HepG2 (cell line): ENCODE data around the gene ELP2.

Experiments used
- EEA1 ChIP-seq: sonication (generic); formaldehyde crosslinking; IDR thresholded peaks from 2 replicates; pipeline ENCODE4 v1.5.1; 2020; ENCODE audit warnings: mild to moderate bottlenecking, missing genetic modification reagents, borderline replicate concordance
- EP300 ChIP-seq, 3 experiments: sonication (generic) in 1 of 3; formaldehyde crosslinking in 1 of 3; IDR thresholded peaks; 2 replicates each; pipeline versions ENCODE4 v1.5.1 to v1.6.1; 2011 to 2020; ENCODE audit warnings: low read depth in 2 of 3, low read length in 2 of 3, borderline replicate concordance in 1 of 3, improper control_type of control experiment in 1 of 3, mild to moderate bottlenecking in 1 of 3, missing genetic modification reagents in 1 of 3, moderate library complexity in 1 of 3
- ISX ChIP-seq: sonication (generic); formaldehyde crosslinking; conservative IDR thresholded peaks from 2 replicates; pipeline ENCODE4 v1.5.0; 2020; ENCODE audit warnings: missing genetic modification reagents
- POLR2A ChIP-seq, 2 experiments: IDR thresholded peaks; 2 replicates each; pipeline ENCODE4 v1.6.1; 2011; ENCODE audit warnings: low read depth in 2 of 2, low read length in 2 of 2, mild to moderate bottlenecking in 1 of 2, moderate library complexity in 1 of 2; ENCODE audit not compliant: insufficient read depth in 1 of 2
- POLR2G ChIP-seq: fragments of 200-400 bp; formaldehyde crosslinking; IDR thresholded peaks from 2 replicates; pipeline ENCODE4 v1.6.1; 2018; ENCODE audit warnings: mild to moderate bottlenecking, low read depth, low read length, moderate library complexity
- ZKSCAN5 ChIP-seq: sonication (generic); formaldehyde crosslinking; IDR thresholded peaks from 2 replicates; pipeline ENCODE4 v1.5.1; 2020; ENCODE audit warnings: mild to moderate bottlenecking, missing genetic modification reagents
- TF ChIP-seq, protein P1 (sequence below): sonication (generic); formaldehyde crosslinking; IDR thresholded peaks from 2 replicates; pipeline ENCODE4 v1.5.0; 2020; ENCODE audit warnings: mild to moderate bottlenecking, missing genetic modification reagents, moderate library complexity
- TF ChIP-seq, protein P2 (sequence below): fragments of 450-650 bp; IDR thresholded peaks from 2 replicates; pipeline ENCODE4 v1.6.1; 2016

DNA sequence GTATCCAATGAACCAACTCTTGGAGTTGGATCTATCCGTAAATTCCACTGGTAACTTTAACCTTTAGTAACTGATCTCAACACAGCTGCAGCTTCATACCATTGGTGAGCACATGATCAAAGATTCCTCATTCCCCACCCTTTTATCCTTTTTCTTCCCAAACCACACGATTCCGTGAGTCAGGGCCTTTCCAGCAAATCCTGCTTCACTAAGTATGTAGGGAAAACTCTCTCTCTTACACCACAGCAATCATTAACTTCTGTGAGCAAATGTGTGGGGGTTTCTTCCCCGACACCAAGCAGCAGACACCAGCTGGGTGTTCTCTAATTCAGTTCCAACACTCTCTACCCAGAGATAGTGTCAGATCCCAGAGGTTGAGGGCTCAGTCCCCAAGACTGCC, 23.5 kb downstream of the ELP2 start:
- TF ChIP-seq, protein P1, sequence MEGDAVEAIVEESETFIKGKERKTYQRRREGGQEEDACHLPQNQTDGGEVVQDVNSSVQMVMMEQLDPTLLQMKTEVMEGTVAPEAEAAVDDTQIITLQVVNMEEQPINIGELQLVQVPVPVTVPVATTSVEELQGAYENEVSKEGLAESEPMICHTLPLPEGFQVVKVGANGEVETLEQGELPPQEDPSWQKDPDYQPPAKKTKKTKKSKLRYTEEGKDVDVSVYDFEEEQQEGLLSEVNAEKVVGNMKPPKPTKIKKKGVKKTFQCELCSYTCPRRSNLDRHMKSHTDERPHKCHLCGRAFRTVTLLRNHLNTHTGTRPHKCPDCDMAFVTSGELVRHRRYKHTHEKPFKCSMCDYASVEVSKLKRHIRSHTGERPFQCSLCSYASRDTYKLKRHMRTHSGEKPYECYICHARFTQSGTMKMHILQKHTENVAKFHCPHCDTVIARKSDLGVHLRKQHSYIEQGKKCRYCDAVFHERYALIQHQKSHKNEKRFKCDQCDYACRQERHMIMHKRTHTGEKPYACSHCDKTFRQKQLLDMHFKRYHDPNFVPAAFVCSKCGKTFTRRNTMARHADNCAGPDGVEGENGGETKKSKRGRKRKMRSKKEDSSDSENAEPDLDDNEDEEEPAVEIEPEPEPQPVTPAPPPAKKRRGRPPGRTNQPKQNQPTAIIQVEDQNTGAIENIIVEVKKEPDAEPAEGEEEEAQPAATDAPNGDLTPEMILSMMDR (CRISPR knock-in tag), result no peak
- TF ChIP-seq POLR2A (IDR thresholded peaks at IDR 0.05; ENCODE audit: insufficient read depth in 1 of 2, low read depth in 2 of 2, low read length in 2 of 2) (no peak), EEA1 (CRISPR knock-in tag) (no peak), ISX (CRISPR knock-in tag) (no peak), POLR2G (no peak), ZKSCAN5 (no peak), EP300 (IDR thresholded peaks at IDR 0.05; ENCODE audit: low read depth in 2 of 2, low read length in 2 of 2) (no peak), EP300 (CRISPR knock-in tag; IDR thresholded peaks at IDR 0.05; ENCODE audit: borderline replicate concordance) (no peak)
- TF ChIP-seq, protein P2, sequence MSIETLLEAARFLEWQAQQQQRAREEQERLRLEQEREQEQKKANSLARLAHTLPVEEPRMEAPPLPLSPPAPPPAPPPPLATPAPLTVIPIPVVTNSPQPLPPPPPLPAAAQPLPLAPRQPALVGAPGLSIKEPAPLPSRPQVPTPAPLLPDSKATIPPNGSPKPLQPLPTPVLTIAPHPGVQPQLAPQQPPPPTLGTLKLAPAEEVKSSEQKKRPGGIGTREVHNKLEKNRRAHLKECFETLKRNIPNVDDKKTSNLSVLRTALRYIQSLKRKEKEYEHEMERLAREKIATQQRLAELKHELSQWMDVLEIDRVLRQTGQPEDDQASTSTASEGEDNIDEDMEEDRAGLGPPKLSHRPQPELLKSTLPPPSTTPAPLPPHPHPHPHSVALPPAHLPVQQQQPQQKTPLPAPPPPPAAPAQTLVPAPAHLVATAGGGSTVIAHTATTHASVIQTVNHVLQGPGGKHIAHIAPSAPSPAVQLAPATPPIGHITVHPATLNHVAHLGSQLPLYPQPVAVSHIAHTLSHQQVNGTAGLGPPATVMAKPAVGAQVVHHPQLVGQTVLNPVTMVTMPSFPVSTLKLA, result no peak
